HG02973 (cell line): Measurements from ENCODE around the gene GALNT13.

Source experiments
- ATAC-seq: cut with Tn5 transposase; IDR thresholded peaks from one replicate; pipeline ENCODE4 v1.9.1; 2021; ENCODE audit warnings: moderate library complexity; ENCODE audit not compliant: unreplicated experiment

Gene GALNT13

GRCh38 chr2:153940511-153940910 is 68.8 kb downstream of the GALNT13 start:
- no peak for ATAC-seq

GRCh38 chr2:153944800-153945199 is 73.1 kb downstream of the GALNT13 start:
- ATAC-seq, result no peak

- no peak for ATAC-seq
Measured at GRCh38 chr2:153946036-153946435, 74.3 kb downstream of the GALNT13 start.

- no peak for ATAC-seq
Measured at GRCh38 chr2:153953761-153954160, 82.0 kb downstream of the GALNT13 start.

GRCh38 chr2:153963256-153963655 is 91.5 kb downstream of the GALNT13 start:
- no peak for ATAC-seq

GRCh38 chr2:153967248-153967973 is 95.7 kb downstream of the GALNT13 start:
- no peak for ATAC-seq

GRCh38 chr2:153971250-153971649 is 99.5 kb downstream of the GALNT13 start:
- ATAC-seq, result no peak

- no peak for ATAC-seq
Measured at GRCh38 chr2:153971855-153972254, 100.1 kb downstream of the GALNT13 start.

- ATAC-seq, result no peak
Measured at GRCh38 chr2:153972412-153972811, 100.7 kb downstream of the GALNT13 start.

- no peak for ATAC-seq
Measured at GRCh38 chr2:153986488-153987229, 114.9 kb downstream of the GALNT13 start.

- ATAC-seq, result no peak
Measured at GRCh38 chr2:153990771-153991170, 119.0 kb downstream of the GALNT13 start.

- no peak for ATAC-seq
Measured at GRCh38 chr2:154013514-154013913, 141.8 kb downstream of the GALNT13 start.

GRCh38 chr2:154015233-154015632 is 143.5 kb downstream of the GALNT13 start:
- no peak for ATAC-seq

- ATAC-seq, result no peak
Measured at GRCh38 chr2:154029504-154029903, 157.8 kb downstream of the GALNT13 start.

GRCh38 chr2:154032220-154032619 is 160.5 kb downstream of the GALNT13 start:
- no peak for ATAC-seq

GRCh38 chr2:154046493-154046892 is 174.8 kb downstream of the GALNT13 start:
- no peak for ATAC-seq

- no peak for ATAC-seq
Measured at GRCh38 chr2:154048905-154049304, 177.2 kb downstream of the GALNT13 start.

GRCh38 chr2:154049561-154049960 is 177.8 kb downstream of the GALNT13 start:
- ATAC-seq, result no peak

- no peak for ATAC-seq
Measured at GRCh38 chr2:154067124-154067523, 195.4 kb downstream of the GALNT13 start.

GRCh38 chr2:154078926-154079325 is 207.2 kb downstream of the GALNT13 start:
- ATAC-seq, result no peak

GRCh38 chr2:154092571-154092970 is 220.8 kb downstream of the GALNT13 start:
- no peak for ATAC-seq

- no peak for ATAC-seq
Measured at GRCh38 chr2:154093856-154094255, 222.1 kb downstream of the GALNT13 start.
